Measurements from ENCODE around the gene RASA1. TPM values are rescaled to one million over a fixed set of nuclear protein-coding genes. Genes with fewer than 3 reads are reported as not detected.

RASA1 gene
- total RNA-seq, 1 experiment from 2014 or later: 29.0 TPM

- H3K4me3 ChIP-seq (ENCODE audit: low read depth in 2 of 2, low read length in 2 of 2): no peak overlapping the region
- BruUV-seq (replicated peaks): no TSS peak
- ATAC-seq (no peak), DNase-seq (ENCODE audit: low read depth, low spot score) (no peak)
- in situ Hi-C loops (cut with HindIII; ENCODE audit: low pct_unique_long_range_greater_than_20kb, low sequenced_read_pairs): no loop called here
- TF ChIP-seq CTCF (IDR thresholded peaks at IDR 0.05) (no peak), REST (IDR thresholded peaks at IDR 0.05; ENCODE audit: insufficient read depth in 1 of 2, low read depth in 2 of 2, low read length in 1 of 2) (no peak), SIN3A (IDR thresholded peaks at IDR 0.05; ENCODE audit: borderline replicate concordance, insufficient read depth, low read depth, low read length) (no peak), TCF7L2 (IDR thresholded peaks at IDR 0.05; ENCODE audit: low read depth, low read length) (no peak), POLR2AphosphoS5 (IDR thresholded peaks at IDR 0.05; ENCODE audit: low read depth, low read length) (no peak)
- no peaks in the 10 kb centered on the region for H3K9me3 ChIP-seq (ENCODE audit: control insufficient read depth, insufficient read depth, low read depth, low read length)
- intact Hi-C loops (cut with micrococcal nuclease; ENCODE audit: unreplicated experiment): no loop called here
- H3K27me3 ChIP-seq (ENCODE audit: control insufficient read depth, insufficient read depth, low read length): no peaks in the 10 kb centered on the region
- ChIA-PET CTCF (no interaction called here), POLR2A (no interaction called here)
- no peaks in the 10 kb centered on the region for H3K36me3 ChIP-seq (ENCODE audit: control insufficient read depth, insufficient read depth, low read length)
- H3K27ac ChIP-seq (ENCODE audit: low read length): no peak overlapping the region
- no peaks in the 10 kb centered on the region for H3K4me1 ChIP-seq (ENCODE audit: control insufficient read depth, insufficient read depth, low read length)
Measured at GRCh38 chr5:87430863-87431457, 163.3 kb downstream of the RASA1 start.

- no TSS peak for BruUV-seq (replicated peaks)
- POLR2A ChIA-PET: no interaction called here
- H3K27me3 ChIP-seq (ENCODE audit: control insufficient read depth, insufficient read depth, low read length): no peaks in the 10 kb centered on the region
- DNase-seq (ENCODE audit: low read depth, low spot score): no peak
- no peak overlapping the region for H3K4me3 ChIP-seq (ENCODE audit: low read depth in 2 of 2, low read length in 2 of 2)
- in situ Hi-C loops (cut with HindIII; ENCODE audit: low pct_unique_long_range_greater_than_20kb, low sequenced_read_pairs): no loop called here
- no peak overlapping the region for H3K27ac ChIP-seq (ENCODE audit: low read length)
- H3K4me1 ChIP-seq (ENCODE audit: control insufficient read depth, insufficient read depth, low read length): no peaks in the 10 kb centered on the region
- intact Hi-C loops (cut with micrococcal nuclease; ENCODE audit: unreplicated experiment): no loop called here
- H3K36me3 ChIP-seq (ENCODE audit: control insufficient read depth, insufficient read depth, low read length): no peaks in the 10 kb centered on the region
- TF ChIP-seq SIN3A (IDR thresholded peaks at IDR 0.05; ENCODE audit: borderline replicate concordance, insufficient read depth, low read depth, low read length) (no peak), CTCF (IDR thresholded peaks at IDR 0.05) (no peak), REST (IDR thresholded peaks at IDR 0.05; ENCODE audit: insufficient read depth in 1 of 2, low read depth in 2 of 2, low read length in 1 of 2) (no peak), TCF7L2 (IDR thresholded peaks at IDR 0.05; ENCODE audit: low read depth, low read length) (no peak), POLR2AphosphoS5 (IDR thresholded peaks at IDR 0.05; ENCODE audit: low read depth, low read length) (no peak)
- CTCF ChIA-PET: no interaction called here
- no peaks in the 10 kb centered on the region for H3K9me3 ChIP-seq (ENCODE audit: control insufficient read depth, insufficient read depth, low read depth, low read length)
- ATAC-seq: no peak
Measured at GRCh38 chr5:87432460-87432859, 164.8 kb downstream of the RASA1 start.
